Erythroblast (primary cell): ENCODE measurements around the gene ACIN1.

Experiments used
- GATA1 ChIP-seq: IDR thresholded peaks from 2 replicates; pipeline ENCODE4 v1.6.1; 2011; ENCODE audit warnings: low read depth, mild to moderate bottlenecking, control low read depth, low read length, moderate library complexity
- POLR2A ChIP-seq: IDR thresholded peaks from 2 replicates; pipeline ENCODE4 v1.6.1; 2011; ENCODE audit warnings: mild to moderate bottlenecking, low read length

- TF ChIP-seq POLR2A (no peak), GATA1 (no peak)
These were observed 40.7 kb downstream of the ACIN1 start for GRCh38 chr14:23054000-23054811.
